GM10248 (cell line): ENCODE measurements around the gene TBC1D2B.

Source experiments
- CTCF ChIA-PET: fragments of 300-600 bp; sonication (Branson Sonifier 250); formaldehyde crosslinking; extraction: SDS; loops from one replicate; lab custom pipeline; 2021; ENCODE audit warnings: antibody characterized with exemption; lab: Yijun Ruan, JAX
- POLR2A ChIA-PET: fragments of 350-650 bp; sonication (Branson Sonifier 250); formaldehyde crosslinking; extraction: SDS; loops from one replicate; lab custom pipeline; 2020; ENCODE audit warnings: antibody characterized with exemption; lab: Yijun Ruan, JAX
- DNase-seq: peaks from one replicate; pipeline ENCODE4 v3.0.0; 2012; ENCODE audit errors: extremely low spot score
- CTCF ChIP-seq: IDR thresholded peaks from 2 replicates; pipeline ENCODE4 v1.5.1; 2012; ENCODE audit warnings: mild to moderate bottlenecking, low read depth; ENCODE audit errors: extremely low read depth, missing control alignments, control extremely low read depth

Gene TBC1D2B

DNA sequence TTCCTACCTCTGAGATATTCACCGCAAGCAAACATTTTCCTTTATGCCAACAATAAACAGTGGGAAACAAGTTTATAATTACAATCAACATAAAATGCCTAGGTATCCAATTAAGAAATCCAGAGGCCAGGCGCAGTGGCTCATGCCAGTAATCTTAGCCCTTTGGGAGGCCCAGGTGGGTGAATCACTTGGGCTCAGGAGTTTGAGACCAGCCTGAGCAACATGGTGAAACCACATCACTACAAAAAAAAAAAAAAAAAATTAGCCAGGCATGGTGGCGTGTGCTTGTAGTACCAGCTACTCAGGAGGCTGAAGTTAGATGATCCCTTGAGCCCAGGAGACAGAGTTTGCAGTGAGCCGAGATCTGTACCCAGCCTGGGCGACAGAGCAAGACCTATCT lies 17.3 kb downstream of the TBC1D2B start:
- DNase-seq, result no peak
- ChIA-PET POLR2A (no interaction called here), CTCF (interaction anchor here (1.7 to 2.6 kb wide), 5 partner anchors 9 to 101 kb away, joined by 6 to 20 read pairs (median 7); no protein-coding TSS in a partner anchor)
- no peak for TF ChIP-seq CTCF

DNA sequence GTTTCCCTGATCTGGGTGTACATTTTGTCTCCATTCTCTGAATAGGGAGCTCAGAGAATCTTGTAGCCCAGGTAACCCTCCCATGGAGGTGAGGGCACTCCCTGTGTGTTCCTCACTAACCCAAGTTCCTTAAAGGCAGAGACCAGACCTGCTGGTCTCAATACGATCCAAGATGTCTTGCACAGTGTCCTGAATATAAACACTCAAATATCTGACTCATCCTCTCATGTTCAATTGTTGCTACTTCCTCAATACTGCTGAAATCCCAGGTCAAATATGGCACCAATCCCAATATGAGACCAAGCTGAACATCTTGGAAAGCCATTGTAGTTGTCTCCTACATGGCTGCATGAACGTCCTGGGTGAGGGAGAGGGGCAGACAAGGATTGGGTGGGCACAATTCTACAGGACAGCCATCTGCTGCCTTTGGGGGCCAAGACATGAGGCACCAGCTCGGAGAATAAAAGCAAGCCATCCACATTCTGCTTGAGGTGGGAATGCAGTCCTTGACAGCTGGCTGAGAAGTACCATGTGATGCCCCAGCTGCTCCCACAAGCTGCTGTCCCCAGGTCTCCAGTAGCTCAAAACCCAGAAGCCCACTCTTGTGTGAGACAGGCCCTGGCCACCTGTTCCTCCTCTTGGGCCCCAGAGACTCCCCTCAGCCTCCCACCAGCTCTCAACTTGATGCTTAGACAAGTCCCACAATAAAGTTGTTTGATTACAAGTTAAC lies 18.2 kb downstream of the TBC1D2B start:
- no peak for DNase-seq
- TF ChIP-seq CTCF, result no peak
- ChIA-PET POLR2A (no interaction called here), CTCF (interaction anchor here (1.0 to 2.6 kb wide), 13 partner anchors 9 to 100 kb away, joined by 3 to 20 read pairs (median 6); no protein-coding TSS in a partner anchor)

- DNase-seq, result no peak
- ChIA-PET CTCF (interaction anchor here (1.0 to 2.6 kb wide), 11 partner anchors 8 to 99 kb away, joined by 3 to 20 read pairs (median 6); no protein-coding TSS in a partner anchor), POLR2A (no interaction called here)
- no peak for TF ChIP-seq CTCF
These were observed 19.0 kb downstream of the TBC1D2B start for GRCh38 chr15:78058401-78058935.

DNA sequence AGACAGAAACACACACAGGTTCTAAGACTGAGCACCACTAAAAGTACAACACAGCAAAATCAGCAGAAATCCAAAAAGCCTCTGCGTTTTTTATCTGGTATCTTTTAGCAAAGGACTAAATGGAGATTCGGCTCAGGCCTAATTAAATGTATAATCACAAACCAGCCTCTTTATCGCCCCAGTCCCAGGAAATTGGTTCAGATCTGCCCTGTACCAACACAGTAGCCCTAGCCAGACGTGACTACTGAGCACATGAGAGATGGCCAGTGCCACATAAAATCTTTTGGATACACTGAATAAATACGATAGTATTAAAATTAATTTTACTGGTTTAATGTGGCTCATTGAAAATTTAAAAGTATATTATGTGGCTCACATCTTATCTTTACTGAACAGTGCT lies 19.7 kb downstream of the TBC1D2B start:
- no peak for TF ChIP-seq CTCF
- CTCF ChIA-PET, result interaction anchor here (1.0 to 2.5 kb wide), 4 partner anchors 10 to 21 kb away, joined by 3 to 7 read pairs (median 6); no protein-coding TSS in a partner anchor
- POLR2A ChIA-PET, result no interaction called here
- no peak for DNase-seq

DNA sequence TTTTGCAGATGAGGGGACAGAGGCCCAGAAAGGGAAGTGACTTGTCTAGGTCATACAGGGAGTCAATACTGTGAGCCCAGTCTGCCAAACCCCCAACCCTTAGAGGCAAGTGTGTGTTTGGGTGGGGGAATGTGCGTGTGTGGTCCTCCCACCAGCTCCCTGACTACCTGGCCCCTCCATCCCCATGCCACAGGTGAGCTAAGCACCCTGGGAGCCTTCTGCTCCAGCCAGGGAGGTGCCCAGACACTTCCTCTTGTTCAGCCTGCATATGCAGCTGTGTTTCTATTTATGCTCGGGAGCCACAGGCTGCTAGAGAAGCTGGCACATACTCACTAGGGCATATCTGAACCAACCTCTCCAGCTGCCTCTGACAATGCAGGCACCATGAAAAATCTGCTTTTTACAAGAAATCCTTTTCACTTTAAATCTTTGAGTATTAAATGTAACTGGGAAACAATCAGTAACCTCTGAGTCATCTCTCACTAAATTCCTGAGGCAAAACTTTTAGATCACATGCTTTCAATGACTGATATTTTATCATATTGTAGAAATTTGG lies 20.7 kb downstream of the TBC1D2B start:
- ChIA-PET POLR2A (no interaction called here), CTCF (interaction anchor here (1.0 to 2.0 kb wide), 4 partner anchors 10 to 52 kb away, joined by 3 to 5 read pairs (median 4); no protein-coding TSS in a partner anchor)
- TF ChIP-seq CTCF, result no peak
- DNase-seq, result no peak

DNA sequence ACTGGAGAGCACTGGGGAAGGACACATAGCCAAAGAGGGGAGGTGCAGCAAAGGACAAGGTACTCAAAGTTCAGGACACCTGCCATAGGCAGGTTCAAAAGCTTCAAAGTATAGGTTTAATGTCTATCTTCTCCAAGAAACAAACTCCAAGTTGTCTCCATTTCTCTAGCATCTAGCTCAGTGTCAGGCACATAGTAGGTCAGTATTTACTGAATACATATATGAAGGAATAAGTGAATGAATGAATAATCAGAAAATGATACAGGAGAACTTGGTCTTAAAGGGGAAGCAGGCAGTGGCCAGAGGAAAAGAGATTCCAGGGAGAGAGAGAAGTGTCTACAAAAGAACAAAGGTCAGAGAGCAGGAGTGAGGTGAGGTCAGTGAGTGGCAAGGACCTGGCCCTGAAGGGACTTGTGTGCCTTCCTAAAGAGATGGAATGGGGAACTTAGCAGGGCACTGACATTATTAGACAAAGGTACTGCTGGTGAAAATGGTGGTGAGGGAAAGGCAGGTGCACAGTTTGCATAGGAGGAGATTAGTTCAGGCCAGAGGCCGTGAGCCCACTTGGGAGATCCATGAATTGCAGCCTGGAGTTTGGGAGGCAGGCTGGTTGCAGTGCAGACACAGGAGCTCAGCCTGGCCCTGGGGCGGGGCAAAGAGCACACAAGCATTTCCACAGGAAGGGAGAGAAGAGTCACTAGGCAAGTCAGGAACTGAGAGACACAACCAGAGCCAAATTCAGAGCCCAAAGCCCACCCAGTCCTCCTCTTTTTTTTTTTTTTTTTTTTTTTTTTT lies 21.4 kb downstream of the TBC1D2B start:
- POLR2A ChIA-PET, result no interaction called here
- TF ChIP-seq CTCF, result no peak
- CTCF ChIA-PET, result interaction anchor here (1.2 to 2.0 kb wide), 3 partner anchors 9 to 52 kb away, joined by 3 to 5 read pairs (median 4); no protein-coding TSS in a partner anchor
- DNase-seq, result no peak
